ENCODE measurements around the gene CCDC88C. TPM values are rescaled to one million over a fixed set of nuclear protein-coding genes. Genes with fewer than 3 reads are reported as not detected.

CCDC88C gene
- total and polyA plus RNA-seq, 2 donors: 14.6 to 19.7 TPM

- H3K36me3 ChIP-seq (ENCODE audit: insufficient read depth): no peaks in the 10 kb centered on the region
- H3K27ac ChIP-seq (ENCODE audit: low read depth): no peak overlapping the region
- peaks cover 2% of the 10 kb centered on the region for H3K4me1 ChIP-seq (ENCODE audit: insufficient read depth)
- H3K4me3 ChIP-seq (ENCODE audit: low read depth, low read length): no peak overlapping the region
- WGBS: 83% methylated on average over 6 of the region's 6 CpGs
- DNase-seq (ENCODE audit: extremely low spot score): no peak
Measured at GRCh38 chr14:91366749-91367148, 50.9 kb downstream of the CCDC88C start.

- Histone ChIP-seq H3K4me1 (ENCODE audit: insufficient read depth) (no peaks in the 10 kb centered on the region), H3K36me3 (ENCODE audit: insufficient read depth) (no peaks in the 10 kb centered on the region), H3K27ac (ENCODE audit: low read depth) (no peak overlapping the region), H3K4me3 (ENCODE audit: low read depth, low read length) (no peak overlapping the region)
- WGBS: 79% methylated on average over 6 of the region's 6 CpGs
- DNase-seq (ENCODE audit: extremely low spot score): no peak
Measured at GRCh38 chr14:91365552-91365951, 52.1 kb downstream of the CCDC88C start.

GRCh38 chr14:91364524-91365270, 52.9 kb downstream of the CCDC88C start:
- Histone ChIP-seq H3K36me3 (ENCODE audit: insufficient read depth) (no peaks in the 10 kb centered on the region), H3K27ac (ENCODE audit: low read depth) (no peak overlapping the region), H3K4me3 (ENCODE audit: low read depth, low read length) (no peak overlapping the region), H3K4me1 (ENCODE audit: insufficient read depth) (no peaks in the 10 kb centered on the region)
- DNase-seq (ENCODE audit: extremely low spot score): no peak
- 90% methylated on average over 13 of the region's 13 CpGs for WGBS

- no peak overlapping the region for H3K4me3 ChIP-seq (ENCODE audit: low read depth, low read length)
- no peaks in the 10 kb centered on the region for H3K4me1 ChIP-seq (ENCODE audit: insufficient read depth)
- 77% methylated on average over 10 of the region's 10 CpGs for whole genome bisulfite sequencing
- H3K36me3 ChIP-seq (ENCODE audit: insufficient read depth): no peaks in the 10 kb centered on the region
- DNase-seq (ENCODE audit: extremely low spot score): no peak
- no peak overlapping the region for H3K27ac ChIP-seq (ENCODE audit: low read depth)
Measured at GRCh38 chr14:91363776-91364523, 53.7 kb downstream of the CCDC88C start.

- no peak overlapping the region for H3K27ac ChIP-seq (ENCODE audit: low read depth)
Measured at GRCh38 chr14:91361233-91361811, 56.3 kb downstream of the CCDC88C start.

GRCh38 chr14:91360490-91361232, 57.0 kb downstream of the CCDC88C start:
- 87% methylated on average over 17 of the region's 17 CpGs for WGBS
- no peak overlapping the region for H3K4me3 ChIP-seq (ENCODE audit: low read depth, low read length)
- H3K27ac ChIP-seq (ENCODE audit: low read depth): no peak overlapping the region
- no peaks in the 10 kb centered on the region for H3K36me3 ChIP-seq (ENCODE audit: insufficient read depth)
- no peak for DNase-seq (ENCODE audit: extremely low spot score)
- H3K4me1 ChIP-seq (ENCODE audit: insufficient read depth): no peaks in the 10 kb centered on the region

More at GRCh38 chr14:91361233-91361811, 56.3 kb downstream of the CCDC88C start:
- H3K36me3 ChIP-seq (ENCODE audit: insufficient read depth): no peaks in the 10 kb centered on the region
- 65% methylated on average over 14 of the region's 14 CpGs for WGBS
- no peak overlapping the region for H3K4me3 ChIP-seq (ENCODE audit: low read depth, low read length)
- no peaks in the 10 kb centered on the region for H3K4me1 ChIP-seq (ENCODE audit: insufficient read depth)
- no peak for DNase-seq (ENCODE audit: extremely low spot score)

DNA sequence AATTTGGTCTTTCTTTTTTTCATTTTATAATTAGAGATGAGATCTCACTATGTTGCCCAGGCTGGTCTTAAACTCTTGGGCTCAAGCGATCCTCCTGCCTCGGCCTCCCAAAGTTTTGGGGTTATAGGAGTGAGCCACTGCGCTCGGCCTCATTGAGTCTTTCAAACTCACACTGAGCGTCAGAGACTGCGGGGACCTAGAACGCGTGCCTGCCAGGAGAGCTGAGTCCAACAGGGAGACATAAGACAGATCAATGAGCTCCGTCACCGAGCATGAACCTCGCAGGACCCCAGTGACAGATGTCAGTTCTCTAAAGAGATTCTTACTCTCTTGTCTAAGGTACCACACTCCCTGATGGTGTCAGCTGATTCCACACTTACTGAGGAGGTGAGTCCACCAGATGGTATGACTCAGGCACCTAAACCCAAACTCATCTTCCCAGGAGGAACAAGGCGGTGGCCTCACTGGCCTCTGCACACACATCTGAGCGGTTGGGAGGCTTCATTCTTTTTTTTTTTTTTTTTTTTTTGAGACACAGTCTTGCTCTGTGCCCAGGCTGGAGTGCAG, 58.9 kb downstream of the CCDC88C start:
- H3K36me3 ChIP-seq (ENCODE audit: insufficient read depth): no peaks in the 10 kb centered on the region
- 97% methylated on average over 13 of the region's 13 CpGs for WGBS
- no peak overlapping the region for H3K4me3 ChIP-seq (ENCODE audit: low read depth, low read length)
- H3K27ac ChIP-seq (ENCODE audit: low read depth): no peak overlapping the region
- H3K4me1 ChIP-seq (ENCODE audit: insufficient read depth): no peaks in the 10 kb centered on the region
- no peak for DNase-seq (ENCODE audit: extremely low spot score)

- Histone ChIP-seq H3K36me3 (ENCODE audit: insufficient read depth) (no peaks in the 10 kb centered on the region), H3K27ac (ENCODE audit: low read depth) (no peak overlapping the region), H3K4me1 (ENCODE audit: insufficient read depth) (no peaks in the 10 kb centered on the region), H3K4me3 (ENCODE audit: low read depth, low read length) (no peak overlapping the region)
- DNase-seq (ENCODE audit: extremely low spot score): no peak
- WGBS: 92% methylated on average over 9 of the region's 9 CpGs
Measured at GRCh38 chr14:91358025-91358319, 59.6 kb downstream of the CCDC88C start.

DNA sequence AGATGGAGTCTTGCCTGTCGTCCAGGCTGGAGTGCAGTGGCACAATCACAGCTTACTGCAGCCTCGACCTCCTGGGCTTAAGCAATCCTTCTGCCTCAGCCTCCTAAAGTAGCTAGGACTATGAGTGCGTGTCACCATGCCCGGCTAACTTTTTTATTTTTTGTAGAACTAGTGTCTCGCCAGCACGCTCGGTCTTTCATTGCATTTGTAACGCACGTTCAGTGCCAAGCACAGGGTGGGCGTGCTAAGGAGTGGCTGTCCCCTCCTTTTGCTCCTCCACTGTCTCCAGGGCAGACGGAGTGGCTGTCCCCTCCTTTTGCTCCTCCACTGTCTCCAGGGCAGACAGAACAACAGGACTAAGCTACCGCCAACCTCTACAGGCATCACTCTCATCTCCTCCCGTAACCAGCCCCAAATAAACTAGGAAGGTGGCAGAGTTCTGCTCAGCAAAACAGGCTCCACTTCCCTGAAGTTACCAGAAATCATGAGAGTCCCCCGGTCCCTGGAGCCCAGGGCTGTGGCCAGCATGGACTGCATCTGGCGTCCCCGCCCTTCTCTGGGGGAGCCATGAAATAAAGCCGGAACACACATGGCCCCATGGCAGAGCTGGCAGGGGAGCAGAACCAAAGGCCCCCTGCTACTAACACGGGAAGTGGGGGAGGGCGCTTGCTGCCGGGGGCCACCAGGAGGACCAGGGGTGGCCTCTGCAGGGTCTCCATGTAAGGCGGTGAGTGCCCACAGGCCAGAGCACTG, 60.2 kb downstream of the CCDC88C start:
- Histone ChIP-seq H3K4me1 (ENCODE audit: insufficient read depth) (no peaks in the 10 kb centered on the region), H3K4me3 (ENCODE audit: low read depth, low read length) (no peak overlapping the region), H3K27ac (ENCODE audit: low read depth) (no peak overlapping the region), H3K36me3 (ENCODE audit: insufficient read depth) (no peaks in the 10 kb centered on the region)
- 94% methylated on average over 21 of the region's 21 CpGs for WGBS
- DNase-seq (ENCODE audit: extremely low spot score): no peak

DNA sequence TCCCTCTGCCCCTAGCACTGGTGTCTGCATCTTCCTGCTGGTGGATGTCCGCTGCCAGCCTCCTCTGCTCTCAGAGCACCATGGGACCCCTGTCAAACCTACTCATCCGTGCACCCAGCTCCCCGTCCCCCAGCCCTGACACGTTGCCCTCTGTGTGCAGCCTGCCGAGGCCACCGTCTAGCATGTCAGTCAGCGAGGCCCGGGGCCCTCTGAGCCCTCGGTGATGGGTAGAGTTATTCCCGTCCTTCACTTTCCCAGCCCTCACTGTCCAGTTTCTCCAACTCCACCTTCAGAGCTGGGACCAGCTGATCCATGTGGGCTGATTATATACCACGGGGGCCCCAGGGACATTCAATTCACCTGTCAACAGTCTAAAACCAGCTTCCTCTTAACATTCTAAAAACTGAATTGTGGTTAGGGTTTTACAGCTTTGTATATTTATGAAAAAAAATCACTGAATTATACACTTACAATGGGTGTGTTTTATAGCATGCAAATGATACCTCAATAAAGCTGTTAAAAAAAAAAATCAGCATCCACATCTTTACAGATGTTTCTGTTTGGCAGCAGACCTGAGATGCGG, 61.3 kb downstream of the CCDC88C start:
- no peaks in the 10 kb centered on the region for H3K4me1 ChIP-seq (ENCODE audit: insufficient read depth)
- no peak overlapping the region for H3K27ac ChIP-seq (ENCODE audit: low read depth)
- H3K36me3 ChIP-seq (ENCODE audit: insufficient read depth): no peaks in the 10 kb centered on the region
- 86% methylated on average over 12 of the region's 12 CpGs for WGBS
- no peak for DNase-seq (ENCODE audit: extremely low spot score)
- no peak overlapping the region for H3K4me3 ChIP-seq (ENCODE audit: low read depth, low read length)

DNA sequence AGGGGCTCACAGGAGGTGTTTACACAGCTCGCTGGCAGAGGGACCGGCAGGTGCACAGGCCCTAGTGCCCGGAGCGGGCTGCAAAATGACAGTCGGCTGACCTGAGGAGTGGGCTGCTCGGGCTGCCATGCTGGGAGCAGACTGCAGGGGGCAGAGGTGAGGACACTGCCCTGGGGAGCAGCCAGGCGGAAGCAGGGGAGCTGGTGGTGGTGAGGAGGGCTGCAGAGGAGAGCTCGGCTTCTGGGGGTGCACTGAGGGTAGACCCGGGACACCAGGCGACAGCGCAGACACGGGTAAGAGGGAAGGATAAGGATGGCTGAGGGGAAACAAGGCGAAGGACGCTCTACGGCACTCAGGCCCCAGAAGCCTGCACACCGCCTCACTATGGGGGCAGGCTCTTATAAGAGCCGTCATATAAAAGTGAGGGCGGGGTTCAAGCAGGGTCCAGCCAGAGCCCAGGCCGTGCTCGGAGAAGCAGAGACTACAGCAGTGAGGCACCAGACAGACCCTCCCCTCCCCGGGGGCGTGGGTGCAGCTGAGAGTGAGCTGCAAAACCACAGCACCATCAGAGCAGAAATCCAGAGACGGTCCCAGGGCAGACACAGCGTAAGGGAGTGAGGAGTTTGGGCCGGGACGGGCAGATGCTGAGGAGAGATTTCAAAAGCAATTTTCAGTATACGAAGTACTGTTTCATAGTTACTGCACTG, 62.5 kb downstream of the CCDC88C start:
- WGBS: 82% methylated on average over 27 of the region's 27 CpGs
- no peaks in the 10 kb centered on the region for H3K4me1 ChIP-seq (ENCODE audit: insufficient read depth)
- H3K27ac ChIP-seq (ENCODE audit: low read depth): no peak overlapping the region
- H3K36me3 ChIP-seq (ENCODE audit: insufficient read depth): no peaks in the 10 kb centered on the region
- no peak for DNase-seq (ENCODE audit: extremely low spot score)
- no peak overlapping the region for H3K4me3 ChIP-seq (ENCODE audit: low read depth, low read length)

GRCh38 chr14:91354221-91354916, 63.3 kb downstream of the CCDC88C start:
- 53% methylated on average over 14 of the region's 14 CpGs for WGBS
- Histone ChIP-seq H3K36me3 (ENCODE audit: insufficient read depth) (no peaks in the 10 kb centered on the region), H3K4me1 (ENCODE audit: insufficient read depth) (no peaks in the 10 kb centered on the region), H3K4me3 (ENCODE audit: low read depth, low read length) (no peak overlapping the region), H3K27ac (ENCODE audit: low read depth) (no peak overlapping the region)
- DNase-seq (ENCODE audit: extremely low spot score): no peak
